Gastroesophageal sphincter (tissue), 4 donors: ENCODE measurements around the gene TCP11. TPM values are rescaled to one million over a fixed set of nuclear protein-coding genes. Genes with fewer than 3 reads are reported as not detected.

Experiments
- ATAC-seq: fragments of 150-250 bp; one replicate; pipeline ENCODE4 v1.9.1; 2016; ENCODE audit warnings: mild to moderate bottlenecking, moderate library complexity
- H3K27ac ChIP-seq, 4 donors: fragments of 200-600 bp; sonication (generic) in 3 of 4; 1 replicate in 3 of 4; 2 replicates in 1 of 4; pipeline ENCODE4 v1.5.1; 2016 to 2019
- H3K27me3 ChIP-seq: fragments of 200-600 bp; sonication (generic); one replicate; pipeline ENCODE4 v1.5.1; 2019
- H3K36me3 ChIP-seq, 2 donors: fragments of 200-600 bp; sonication (generic); one replicate each; pipeline ENCODE4 v1.5.1; 2019; ENCODE audit warnings: control low read depth in 1 of 2
- H3K4me1 ChIP-seq, 3 donors: fragments of 200-600 bp; sonication (generic); 1 replicate in 2 of 3; 2 replicates in 1 of 3; pipeline ENCODE4 v1.5.1; 2016 to 2019; ENCODE audit warnings: control low read depth in 2 of 3
- H3K4me3 ChIP-seq, 2 donors: fragments of 200-600 bp; sonication (generic); one replicate each; pipeline ENCODE4 v1.5.1; 2019; ENCODE audit warnings: mild to moderate bottlenecking in 1 of 2, moderate library complexity in 1 of 2
- H3K9me3 ChIP-seq, 3 donors: fragments of 200-600 bp; sonication (generic); one replicate each; pipeline ENCODE4 v1.5.1; 2017 to 2019; ENCODE audit warnings: control low read depth in 2 of 3
- EP300 ChIP-seq: sonication (generic); formaldehyde crosslinking; IDR thresholded peaks from one replicate; pipeline ENCODE4 v1.6.1; 2017; ENCODE audit warnings: antibody characterized with exemption, mild to moderate bottlenecking
- POLR2A ChIP-seq, 2 donors: fragments of 450-650 bp; IDR thresholded peaks; one replicate each; pipeline ENCODE4 v1.6.1; 2017; ENCODE audit warnings: antibody characterized with exemption in 2 of 2, mild to moderate bottlenecking in 2 of 2, moderate library complexity in 1 of 2
- POLR2AphosphoS5 ChIP-seq: sonication (generic); formaldehyde crosslinking; IDR thresholded peaks from one replicate; pipeline ENCODE4 v1.6.1; 2017; ENCODE audit warnings: antibody characterized with exemption
- WGBS, 2 donors: methylation state at CpG; one replicate each; pipeline ENCODE4 v1.1.5; 2018; ENCODE audit warnings: low coverage in 1 of 2; 5-methylcytosine and 5-hydroxymethylcytosine counted together
- total RNA-seq, 4 donors: library from RNA; depleted of rRNA; stranded (reverse); fragments of >200 nt; gene quantifications; one replicate each; pipeline ENCODE4 v1.1.0, GENCODE V29; 2016
- TF ChIP-seq, protein P1 (sequence below), 4 experiments: fragments of 200-600 bp in 2 of 4; fragments of 450-650 bp in 2 of 4; sonication (generic) in 1 of 4; IDR thresholded peaks; one replicate each; pipeline ENCODE4 v1.5.1; 2017 to 2019; ENCODE audit warnings: antibody characterized with exemption in 4 of 4, mild to moderate bottlenecking in 2 of 4, moderate library complexity in 2 of 4

The TCP11 gene
- total RNA-seq, 4 donors from 2014 or later, result 0.77 TPM; not detected in 3

DNA sequence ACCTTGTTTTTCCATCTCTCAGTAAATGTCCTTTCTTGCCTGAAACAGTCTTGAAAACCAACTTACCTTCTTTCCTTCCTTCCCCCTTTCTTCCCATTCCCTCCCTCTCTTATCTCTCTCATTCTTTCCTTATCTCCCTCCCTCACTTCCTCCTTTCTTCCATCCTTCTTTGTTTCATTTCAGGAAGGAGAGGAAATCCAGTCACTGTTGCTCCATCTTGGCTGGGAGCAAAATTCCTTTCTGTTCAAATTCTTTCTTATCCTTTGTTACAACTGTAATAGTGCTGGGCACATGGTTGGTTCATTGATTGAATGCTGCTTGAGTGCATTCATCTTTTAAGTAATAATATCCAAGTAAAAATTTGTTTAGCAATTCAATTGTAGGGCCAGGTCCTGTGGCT is 17.4 kb upstream of the TCP11 start:
- Histone ChIP-seq H3K4me3 (no peak overlapping the region), H3K27me3 (no peaks in the 10 kb centered on the region), H3K4me1 (peaks cover 0 to 13% (median 0%) of the 10 kb centered on the region in 3 donors), H3K27ac (no peak overlapping the region), H3K9me3 (no peaks in the 10 kb centered on the region), H3K36me3 (no peaks in the 10 kb centered on the region)
- TF ChIP-seq EP300, result no peak
- TF ChIP-seq, protein P1, sequence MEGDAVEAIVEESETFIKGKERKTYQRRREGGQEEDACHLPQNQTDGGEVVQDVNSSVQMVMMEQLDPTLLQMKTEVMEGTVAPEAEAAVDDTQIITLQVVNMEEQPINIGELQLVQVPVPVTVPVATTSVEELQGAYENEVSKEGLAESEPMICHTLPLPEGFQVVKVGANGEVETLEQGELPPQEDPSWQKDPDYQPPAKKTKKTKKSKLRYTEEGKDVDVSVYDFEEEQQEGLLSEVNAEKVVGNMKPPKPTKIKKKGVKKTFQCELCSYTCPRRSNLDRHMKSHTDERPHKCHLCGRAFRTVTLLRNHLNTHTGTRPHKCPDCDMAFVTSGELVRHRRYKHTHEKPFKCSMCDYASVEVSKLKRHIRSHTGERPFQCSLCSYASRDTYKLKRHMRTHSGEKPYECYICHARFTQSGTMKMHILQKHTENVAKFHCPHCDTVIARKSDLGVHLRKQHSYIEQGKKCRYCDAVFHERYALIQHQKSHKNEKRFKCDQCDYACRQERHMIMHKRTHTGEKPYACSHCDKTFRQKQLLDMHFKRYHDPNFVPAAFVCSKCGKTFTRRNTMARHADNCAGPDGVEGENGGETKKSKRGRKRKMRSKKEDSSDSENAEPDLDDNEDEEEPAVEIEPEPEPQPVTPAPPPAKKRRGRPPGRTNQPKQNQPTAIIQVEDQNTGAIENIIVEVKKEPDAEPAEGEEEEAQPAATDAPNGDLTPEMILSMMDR (IDR thresholded peaks at IDR 0.05), result no peak
- no peak for TF ChIP-seq POLR2A (IDR thresholded peaks at IDR 0.05)
- ATAC-seq, result no peak

DNA sequence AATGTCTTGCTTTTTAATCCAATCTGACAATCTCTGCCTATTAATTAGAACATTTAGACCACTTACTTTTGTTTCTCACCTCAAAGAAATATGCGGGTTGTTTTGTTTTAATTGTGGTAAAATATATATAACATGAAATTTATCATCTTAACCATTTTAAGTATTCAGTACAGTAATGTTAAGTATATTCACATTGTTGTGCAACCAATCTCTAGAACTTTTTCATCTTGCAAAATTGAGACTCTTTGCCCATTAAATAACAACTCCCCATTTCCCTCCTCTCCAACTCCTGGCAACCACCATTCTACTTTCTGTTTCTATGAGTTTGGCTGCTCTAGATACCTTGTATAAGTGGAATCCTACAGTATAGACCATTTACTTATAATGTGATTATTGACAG is 13.8 kb upstream of the TCP11 start:
- Histone ChIP-seq H3K27ac (no peak overlapping the region), H3K9me3 (no peaks in the 10 kb centered on the region), H3K4me1 (no peaks in the 10 kb centered on the region), H3K4me3 (no peak overlapping the region), H3K36me3 (no peaks in the 10 kb centered on the region), H3K27me3 (no peaks in the 10 kb centered on the region)
- TF ChIP-seq EP300, result no peak
- TF ChIP-seq, protein P1 (IDR thresholded peaks at IDR 0.05), result no peak
- no peak for TF ChIP-seq POLR2AphosphoS5
- TF ChIP-seq POLR2A (IDR thresholded peaks at IDR 0.05), result no peak
- 100% methylated on average over 1 of the region's 1 CpG for WGBS, 2 donors
- no peak for ATAC-seq

DNA sequence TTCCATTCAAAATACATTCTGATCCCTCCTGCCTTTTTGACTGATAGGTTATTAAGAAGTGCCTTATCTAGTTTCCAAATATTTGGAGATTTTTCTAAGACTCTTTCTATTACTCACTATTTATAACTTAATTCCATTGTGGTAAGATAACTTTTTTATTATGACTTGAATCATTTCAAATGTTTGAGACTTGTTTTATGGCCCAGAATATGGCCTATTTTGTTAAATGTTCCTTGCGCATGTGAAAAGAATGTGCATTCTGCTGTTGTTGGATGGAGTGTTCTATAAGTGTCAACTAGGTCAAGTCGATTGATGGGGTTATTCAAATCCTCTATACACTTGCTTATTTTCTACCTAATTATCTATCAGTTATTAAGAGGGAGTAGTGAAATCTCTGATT is 13.1 kb upstream of the TCP11 start:
- no peak overlapping the region for H3K27ac ChIP-seq
- H3K4me1 ChIP-seq, result no peaks in the 10 kb centered on the region
- H3K4me3 ChIP-seq, result no peak overlapping the region
- no peaks in the 10 kb centered on the region for H3K9me3 ChIP-seq
- 88% methylated on average over 2 of the region's 2 CpGs for whole genome bisulfite sequencing, 2 donors
- no peaks in the 10 kb centered on the region for H3K36me3 ChIP-seq
- H3K27me3 ChIP-seq, result no peaks in the 10 kb centered on the region
- ATAC-seq, result no peak
- TF ChIP-seq, protein P1 (IDR thresholded peaks at IDR 0.05), result no peak
- TF ChIP-seq POLR2AphosphoS5, result no peak
- no peak for TF ChIP-seq POLR2A (IDR thresholded peaks at IDR 0.05)

DNA sequence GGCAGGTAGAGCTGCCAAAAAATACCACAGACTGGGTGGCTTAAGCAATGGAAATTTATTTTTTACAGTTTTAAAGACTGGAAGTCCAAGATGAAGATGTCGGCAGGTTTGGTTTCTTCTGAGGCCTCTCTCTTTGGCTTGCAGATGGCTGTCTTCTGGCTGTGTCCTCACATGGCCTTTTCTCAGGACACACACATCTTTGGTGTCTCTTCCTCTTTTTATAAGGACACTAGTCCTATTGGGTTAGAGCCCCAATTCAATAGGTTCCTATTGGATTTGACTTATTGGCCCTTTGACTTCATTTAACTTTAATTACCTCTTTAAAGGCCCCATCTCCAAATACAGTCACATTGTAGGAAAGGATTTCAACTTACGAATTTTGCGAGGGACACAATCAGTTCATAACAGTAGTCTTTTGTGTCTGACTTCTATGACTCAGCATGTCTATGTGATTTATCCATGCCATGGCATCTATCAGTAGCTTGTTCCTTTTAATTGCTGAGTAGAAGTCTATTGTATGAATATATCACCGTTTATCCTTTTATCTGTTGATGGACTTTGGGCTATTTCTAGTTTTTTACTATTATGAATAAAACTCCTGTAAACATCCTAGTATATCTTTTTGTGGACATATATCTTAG is 11.0 kb upstream of the TCP11 start:
- H3K9me3 ChIP-seq, result no peaks in the 10 kb centered on the region
- H3K4me3 ChIP-seq, result no peak overlapping the region
- ATAC-seq, result no peak
- WGBS, 2 donors, result 66 to 71% methylated on average over 4 of the region's 4 CpGs
- no peaks in the 10 kb centered on the region for H3K36me3 ChIP-seq
- no peaks in the 10 kb centered on the region for H3K27me3 ChIP-seq
- no peak for TF ChIP-seq EP300
- no peak for TF ChIP-seq POLR2AphosphoS5
- TF ChIP-seq, protein P1 (IDR thresholded peaks at IDR 0.05), result no peak
- no peak for TF ChIP-seq POLR2A (IDR thresholded peaks at IDR 0.05)
- H3K27ac ChIP-seq, result no peak overlapping the region
- H3K4me1 ChIP-seq, result no peaks in the 10 kb centered on the region

DNA sequence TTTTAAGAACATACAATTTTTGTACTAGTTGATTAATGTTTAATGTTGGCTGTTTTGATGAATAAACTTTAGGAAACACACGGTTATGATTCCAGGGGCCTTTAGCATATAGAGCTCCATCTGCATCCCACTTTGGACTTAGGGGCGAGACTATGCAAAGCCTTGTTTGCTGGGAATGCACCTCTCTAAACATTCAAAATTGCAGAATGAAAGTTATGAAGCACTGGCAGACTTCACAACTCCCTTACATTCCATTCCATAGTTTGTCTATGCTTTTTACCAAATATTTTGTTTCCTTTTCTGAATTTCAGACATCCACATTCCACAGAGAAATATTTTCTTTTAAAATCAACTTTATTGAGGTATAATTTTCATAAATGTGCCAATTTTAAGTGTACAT is 10.3 kb upstream of the TCP11 start:
- ATAC-seq, result no peak
- H3K36me3 ChIP-seq, result no peaks in the 10 kb centered on the region
- 55% methylated on average over 2 of the region's 2 CpGs; no CpG with 5 or more reads in 1 of the 2 donors for WGBS, 2 donors

More for the DNA sequence above, 10.3 kb upstream of the TCP11 start:
- Histone ChIP-seq H3K27me3 (no peaks in the 10 kb centered on the region), H3K9me3 (no peaks in the 10 kb centered on the region), H3K4me3 (no peak overlapping the region), H3K4me1 (no peaks in the 10 kb centered on the region), H3K27ac (no peak overlapping the region)
- TF ChIP-seq, protein P1 (IDR thresholded peaks at IDR 0.05), result no peak
- TF ChIP-seq EP300, result no peak
- TF ChIP-seq POLR2AphosphoS5, result no peak
- TF ChIP-seq POLR2A (IDR thresholded peaks at IDR 0.05), result no peak
